ENCODE measurements around the gene RPL10. TPM values are rescaled to one million over a fixed set of nuclear protein-coding genes. Genes with fewer than 3 reads are reported as not detected.

RPL10 gene
- total RNA-seq, 1 donor from 2014 or later, result 1,898 TPM

DNA sequence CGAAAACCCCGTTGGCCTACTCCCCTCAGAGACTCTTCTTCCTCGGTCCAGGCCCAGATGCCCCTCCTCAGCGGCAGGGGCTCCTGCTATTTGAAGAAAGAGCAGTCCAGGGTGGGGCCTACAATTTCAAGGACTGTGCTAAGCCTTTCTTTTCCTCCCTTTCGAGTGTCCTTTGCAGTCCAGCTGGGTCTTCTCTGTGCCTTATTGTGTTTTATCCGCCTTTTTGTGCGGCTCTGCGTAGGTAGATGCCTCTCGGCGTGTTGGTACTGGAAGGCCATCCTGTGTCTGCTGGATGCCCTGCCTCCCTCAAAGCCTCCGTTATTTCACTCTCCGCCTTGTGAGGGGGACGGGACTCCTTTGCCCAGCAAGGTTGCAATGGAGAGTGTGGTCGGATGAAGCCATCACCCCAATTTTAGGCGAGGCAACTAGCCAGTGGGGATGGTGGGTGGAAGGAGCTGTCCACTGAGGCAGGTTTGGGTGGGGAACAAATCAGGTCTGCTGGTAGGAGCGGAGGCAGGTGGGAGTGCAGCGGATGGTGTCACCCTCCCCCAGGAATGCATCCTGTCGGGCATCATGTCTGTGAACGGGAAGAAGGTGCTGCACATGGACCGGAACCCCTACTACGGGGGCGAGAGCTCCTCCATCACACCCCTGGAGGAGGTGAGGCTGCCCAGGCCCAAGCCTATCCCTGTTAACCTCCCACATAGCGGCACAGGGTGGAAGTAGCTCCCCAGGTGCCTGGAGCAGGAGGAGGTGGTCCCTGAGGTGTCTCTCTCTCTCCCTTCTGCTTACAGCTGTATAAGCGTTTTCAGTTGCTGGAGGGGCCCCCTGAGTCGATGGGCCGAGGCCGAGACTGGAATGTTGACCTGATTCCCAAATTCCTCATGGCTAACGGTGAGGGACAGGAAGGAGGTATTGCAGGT is 40.1 kb downstream of the RPL10 start:
- DNase-seq, result no peak
- intact Hi-C loops (cut with micrococcal nuclease), result no loop called here
- ATAC-seq, result no peak

DNA sequence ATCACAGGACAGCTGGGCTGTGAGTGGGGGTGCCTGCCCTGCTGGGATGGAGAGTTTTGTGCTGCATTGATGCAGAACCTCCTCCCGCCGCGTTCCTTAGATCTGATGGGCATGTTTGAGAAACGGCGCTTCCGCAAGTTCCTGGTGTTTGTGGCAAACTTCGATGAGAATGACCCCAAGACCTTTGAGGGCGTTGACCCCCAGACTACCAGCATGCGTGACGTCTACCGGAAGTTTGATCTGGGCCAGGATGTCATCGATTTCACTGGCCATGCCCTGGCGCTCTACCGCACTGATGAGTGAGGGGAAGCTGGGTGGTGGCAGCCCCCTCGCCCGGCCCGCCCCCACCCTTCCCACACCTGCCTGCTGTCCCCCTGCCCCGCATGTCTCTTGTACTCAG is 41.7 kb downstream of the RPL10 start:
- intact Hi-C loops (cut with micrococcal nuclease), result no loop called here

DNA sequence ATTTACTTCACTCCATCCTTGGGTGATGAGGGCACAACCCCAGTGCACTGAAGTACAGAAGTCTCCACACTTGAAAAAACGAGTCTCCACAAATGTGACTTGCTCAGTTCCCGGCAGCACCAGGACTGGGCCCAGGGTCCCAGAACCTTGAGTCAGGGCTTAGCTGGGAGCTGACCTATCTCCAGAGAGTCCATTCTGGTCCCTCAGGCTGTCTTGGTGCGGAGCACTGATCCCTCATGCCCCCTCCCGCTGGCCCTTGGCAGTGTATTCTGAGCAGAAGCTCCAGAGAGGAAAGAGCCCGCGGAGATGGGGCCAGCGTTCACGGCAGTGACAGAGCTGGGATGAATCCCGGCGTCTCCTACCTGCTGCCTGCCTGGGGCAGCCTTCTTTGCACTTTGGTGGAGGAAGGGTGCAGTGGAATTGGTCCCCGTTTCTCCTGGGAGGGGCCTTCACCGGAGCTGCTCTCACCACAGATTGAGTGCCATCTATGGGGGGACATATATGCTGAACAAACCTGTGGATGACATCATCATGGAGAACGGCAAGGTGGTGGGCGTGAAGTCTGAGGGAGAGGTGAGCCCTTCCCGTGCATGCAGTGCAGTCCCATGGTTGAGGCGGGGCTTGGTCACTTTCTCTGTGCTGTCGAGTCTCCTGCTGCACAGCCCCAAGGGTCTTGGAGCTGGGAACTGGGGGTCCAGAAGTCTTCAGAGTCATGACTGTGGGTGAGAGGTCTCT is 42.6 kb downstream of the RPL10 start:
- intact Hi-C loops (cut with micrococcal nuclease), result no loop called here
- DNase-seq (no peak), ATAC-seq (no peak)

More for the DNA sequence above, 41.7 kb downstream of the RPL10 start:
- ATAC-seq (no peak), DNase-seq (no peak)

DNA sequence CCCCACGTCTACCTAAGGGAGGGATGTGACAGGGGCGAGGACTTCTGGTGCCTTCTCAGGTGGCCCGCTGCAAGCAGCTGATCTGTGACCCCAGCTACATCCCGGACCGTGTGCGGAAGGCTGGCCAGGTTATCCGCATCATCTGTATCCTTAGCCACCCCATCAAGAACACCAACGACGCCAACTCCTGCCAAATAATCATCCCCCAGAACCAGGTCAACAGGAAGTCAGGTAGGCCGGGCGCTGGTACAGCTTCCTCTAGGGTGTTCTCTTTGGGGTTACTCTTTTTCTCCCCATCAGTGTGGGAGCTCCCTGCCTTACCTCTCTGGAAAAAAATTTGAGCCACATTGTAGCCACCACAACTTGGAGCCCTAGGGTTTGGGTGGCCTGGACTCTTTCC is 43.4 kb downstream of the RPL10 start:
- no peak for DNase-seq
- intact Hi-C loops (cut with micrococcal nuclease), result no loop called here
- no peak for ATAC-seq

DNA sequence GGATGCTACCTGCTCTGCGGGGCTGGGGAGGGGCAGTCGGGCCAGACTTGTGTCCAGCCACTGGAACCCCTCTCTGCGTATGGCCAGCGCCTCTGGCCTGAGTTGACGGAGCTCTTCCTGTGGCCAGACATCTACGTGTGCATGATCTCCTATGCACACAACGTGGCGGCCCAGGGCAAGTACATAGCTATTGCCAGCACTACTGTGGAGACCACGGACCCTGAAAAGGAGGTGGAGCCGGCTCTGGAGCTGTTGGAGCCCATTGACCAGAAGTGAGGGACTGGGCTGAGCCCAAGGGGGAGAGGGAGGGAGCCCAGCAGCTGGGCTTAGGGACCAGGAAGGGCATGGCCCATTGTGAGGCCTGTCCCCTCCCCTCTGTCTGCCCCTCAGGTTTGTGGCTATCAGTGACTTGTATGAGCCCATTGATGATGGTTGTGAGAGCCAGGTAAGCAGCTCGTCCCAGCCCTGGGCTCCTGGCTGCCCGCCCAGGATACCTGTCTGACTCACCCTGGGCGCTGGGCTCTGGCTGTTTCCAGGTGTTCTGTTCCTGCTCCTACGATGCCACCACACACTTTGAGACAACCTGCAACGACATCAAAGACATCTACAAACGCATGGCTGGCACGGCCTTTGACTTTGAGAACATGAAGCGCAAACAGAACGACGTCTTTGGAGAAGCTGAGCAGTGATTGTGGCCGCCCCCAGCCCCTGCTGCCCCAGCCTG is 44.0 kb downstream of the RPL10 start:
- intact Hi-C loops (cut with micrococcal nuclease), result no loop called here

DNA sequence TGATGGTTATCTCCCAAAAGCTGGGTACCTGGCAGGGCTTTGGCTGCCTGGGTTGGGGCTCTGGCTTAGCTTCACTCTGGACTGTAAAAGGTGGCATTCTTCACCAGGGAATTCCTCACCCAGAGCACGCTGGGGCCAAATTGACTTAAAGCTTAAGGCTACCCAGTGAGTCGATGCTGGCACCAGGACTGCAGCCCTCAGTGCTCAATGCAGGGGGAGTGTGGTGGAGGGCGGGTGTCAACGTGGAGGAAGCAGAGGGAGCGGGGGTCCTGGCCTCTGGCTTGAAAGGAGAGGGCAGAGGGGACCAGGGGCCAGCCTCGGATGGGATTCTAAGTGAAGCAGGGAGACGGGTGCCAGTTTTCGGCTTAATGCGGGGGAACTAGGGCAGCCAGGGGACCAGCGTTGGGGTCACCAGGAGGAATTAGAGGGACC is 45.3 kb downstream of the RPL10 start:
- intact Hi-C loops (cut with micrococcal nuclease), result no loop called here
- no peak for DNase-seq
- peak; percentile 17 for ATAC-seq

More for the DNA sequence above, 44.0 kb downstream of the RPL10 start:
- ATAC-seq, result no peak
- DNase-seq, result no peak

DNA sequence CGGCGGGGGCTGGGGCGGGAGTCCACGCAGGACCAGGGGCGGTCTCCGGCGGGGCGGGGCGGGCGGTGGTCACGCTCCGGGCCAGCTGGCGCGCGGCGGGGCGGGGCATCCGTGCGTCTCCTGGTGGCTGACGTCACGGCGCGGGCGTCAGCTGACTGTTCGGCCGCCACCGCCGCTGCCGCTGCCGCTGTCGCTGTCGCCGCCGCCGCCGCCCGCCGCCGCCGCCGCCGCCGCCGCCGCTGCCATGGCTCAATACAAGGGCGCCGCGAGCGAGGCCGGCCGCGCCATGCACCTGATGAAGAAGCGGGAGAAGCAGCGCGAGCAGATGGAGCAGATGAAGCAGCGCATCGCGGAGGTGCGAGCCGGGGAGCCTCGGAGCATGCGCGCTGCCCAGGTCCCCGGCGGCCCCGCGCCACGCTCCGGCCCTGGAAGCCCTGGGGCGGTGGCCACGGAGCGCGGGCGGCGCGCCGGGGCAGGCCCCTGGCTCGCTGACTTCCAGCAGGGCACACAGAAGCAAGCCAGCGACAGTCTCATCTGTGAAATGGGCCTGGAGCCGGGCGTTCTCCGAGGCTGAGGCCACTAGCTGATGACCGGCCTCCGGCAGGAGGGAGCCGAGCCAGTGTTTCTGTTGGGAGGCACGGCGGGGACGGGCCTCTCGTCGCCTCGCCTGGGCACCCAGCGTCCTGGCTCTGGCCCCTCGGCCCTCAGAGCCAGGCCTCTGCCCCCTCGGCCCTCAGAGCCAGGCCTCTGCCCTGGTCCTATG is 46.0 kb downstream of the RPL10 start, which contains the start of gene FAM50A:
TSS of gene FAM50A (plus strand) at position 150 of the 763 bp plus-strand sequence. CDS start at position 245, 95 bp downstream.
- intact Hi-C loops (cut with micrococcal nuclease), result no loop called here
- ATAC-seq (peak; percentile 92), DNase-seq (peak; percentile 91)

DNA sequence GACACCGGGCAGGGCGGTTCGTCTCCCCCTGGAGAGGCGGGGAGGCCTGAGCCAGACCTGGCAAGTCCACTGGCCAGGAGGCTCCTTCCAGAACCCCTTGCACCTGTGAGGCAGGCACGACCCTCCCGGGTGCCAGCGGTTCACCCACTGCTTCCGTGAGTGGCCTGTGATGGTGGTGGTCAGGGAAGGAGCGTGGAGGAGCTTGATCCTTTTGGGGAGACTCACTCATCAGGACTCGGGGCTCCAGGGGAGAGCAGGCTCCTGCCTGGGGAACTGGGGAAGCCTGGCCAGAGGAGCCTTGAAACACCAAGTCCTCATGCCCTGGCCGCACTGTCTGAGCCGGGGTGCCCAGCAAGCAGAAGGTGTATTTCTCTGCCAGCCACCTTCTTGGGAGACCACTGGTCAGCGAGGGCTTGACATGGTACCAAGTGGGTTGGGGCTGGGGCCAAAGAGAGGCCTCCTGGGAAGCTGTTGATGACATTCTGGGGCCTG is 46.6 kb downstream of the RPL10 start:
- intact Hi-C loops (cut with micrococcal nuclease), result no loop called here
- DNase-seq (no peak), ATAC-seq (no peak)

DNA sequence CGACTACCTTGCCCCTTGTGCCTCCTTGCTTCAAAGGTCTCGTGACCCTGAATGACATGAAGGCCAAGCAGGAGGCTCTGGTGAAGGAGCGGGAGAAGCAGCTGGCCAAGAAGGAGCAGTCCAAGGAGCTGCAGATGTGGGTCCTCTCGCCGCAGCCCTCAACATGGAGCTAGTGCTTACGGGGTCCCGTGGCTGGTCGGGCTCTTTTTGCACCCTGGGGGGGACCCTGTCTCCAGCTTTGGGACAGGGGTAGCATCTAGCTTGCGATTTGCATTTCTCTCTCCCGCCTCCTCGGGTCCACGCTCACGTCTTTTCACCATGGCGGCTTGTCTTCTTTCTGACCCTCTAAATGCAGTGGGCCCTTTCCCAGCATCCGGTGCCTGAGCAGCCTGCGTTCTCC is 47.6 kb downstream of the RPL10 start:
- no peak for ATAC-seq
- intact Hi-C loops (cut with micrococcal nuclease), result no loop called here
- no peak for DNase-seq

DNA sequence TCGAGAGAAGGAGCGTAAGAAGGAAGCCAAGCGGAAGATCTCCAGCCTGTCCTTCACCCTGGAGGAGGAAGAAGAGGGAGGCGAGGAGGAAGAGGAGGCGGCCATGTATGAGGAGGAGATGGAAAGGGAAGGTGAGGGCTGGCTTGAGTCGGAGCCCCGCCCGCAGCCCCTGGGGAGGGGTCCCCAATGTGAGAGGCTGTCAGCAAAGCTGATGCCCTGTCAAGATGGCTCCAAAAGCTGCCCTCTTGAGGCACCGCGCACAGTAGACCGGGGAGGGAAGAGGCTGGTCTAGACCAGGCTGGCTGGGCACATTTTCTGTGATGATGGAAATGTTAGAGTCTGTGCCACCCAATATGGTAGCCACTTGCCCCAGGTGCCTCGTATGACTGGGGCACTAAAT is 48.3 kb downstream of the RPL10 start:
- DNase-seq (no peak), ATAC-seq (no peak)
- intact Hi-C loops (cut with micrococcal nuclease), result no loop called here

DNA sequence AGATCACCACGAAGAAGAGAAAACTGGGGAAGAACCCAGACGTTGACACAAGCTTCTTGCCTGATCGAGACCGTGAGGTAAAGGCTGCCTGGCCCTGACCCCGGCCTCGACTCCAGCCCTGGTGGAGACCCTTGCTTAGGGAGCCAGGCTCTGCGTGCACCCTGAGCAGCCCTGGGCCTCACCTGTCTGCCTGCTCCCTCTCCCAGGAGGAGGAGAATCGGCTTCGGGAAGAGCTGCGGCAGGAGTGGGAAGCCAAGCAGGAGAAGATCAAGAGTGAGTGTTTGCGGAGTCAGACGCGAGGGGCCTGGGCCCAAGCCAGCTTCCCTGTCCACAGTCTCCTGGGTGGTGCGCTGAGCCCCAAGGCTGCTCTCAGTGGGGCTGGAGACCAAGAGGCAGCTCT is 50.3 kb downstream of the RPL10 start:
- ATAC-seq (no peak), DNase-seq (no peak)
- intact Hi-C loops (cut with micrococcal nuclease), result no loop called here

DNA sequence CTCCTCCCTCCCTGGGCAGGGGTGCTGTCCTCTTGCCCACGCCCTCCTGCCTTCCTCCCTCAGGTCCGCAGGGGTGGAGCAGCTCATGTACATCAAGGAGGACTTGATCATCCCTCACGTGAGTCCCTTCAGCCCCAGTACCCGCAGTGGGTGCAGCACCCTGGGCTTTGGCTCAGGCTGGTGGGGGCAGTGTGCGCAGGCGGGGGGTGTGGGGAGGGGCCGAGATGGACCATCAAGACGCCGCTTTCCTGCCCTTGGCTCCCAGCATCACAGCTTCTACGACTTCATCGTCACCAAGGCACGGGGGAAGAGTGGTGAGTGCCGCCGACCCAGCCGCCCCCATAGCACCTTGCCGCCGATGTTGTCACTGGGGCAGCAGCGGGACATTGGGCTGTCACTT is 51.4 kb downstream of the RPL10 start:
- no peak for ATAC-seq
- intact Hi-C loops (cut with micrococcal nuclease), result no loop called here
- DNase-seq, result no peak

DNA sequence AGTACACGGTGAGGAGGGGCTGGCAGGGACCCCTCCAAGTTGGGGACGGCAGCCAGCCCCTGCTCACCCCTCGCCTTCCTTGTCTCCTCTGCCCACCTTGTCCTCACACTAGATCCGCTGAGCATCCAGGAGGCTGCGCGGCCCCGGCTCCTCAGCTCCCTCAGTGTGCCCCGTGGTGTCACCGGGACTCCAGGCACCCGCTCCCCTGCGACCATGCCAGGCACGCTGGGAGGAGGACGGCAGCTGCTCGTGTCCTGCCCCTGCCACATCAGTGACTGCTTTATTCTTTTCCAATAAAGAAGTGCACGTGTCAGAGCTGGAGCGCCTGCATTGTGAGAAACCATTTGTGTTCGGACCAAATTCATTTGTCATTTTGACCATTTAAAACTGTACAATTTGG is 52.1 kb downstream of the RPL10 start:
- DNase-seq (no peak), ATAC-seq (no peak)
- intact Hi-C loops (cut with micrococcal nuclease), result no loop called here

Small RNA genes lying within 50 kb of the gene (microRNA-seq; reads per million reads assigned to microRNA genes)
- not detected for gene MIR6858 (ENCODE audit: borderline number of aligned reads)

Other genes with a start within 250 kb of the RPL10 start
- gene OPN1MW, start 215.8 kb upstream of the RPL10 start, total RNA-seq, result not detected
- not detected for gene OPN1MW2, start 178.6 kb upstream of the RPL10 start, total RNA-seq
- not detected for gene OPN1MW3, start 140.8 kb upstream of the RPL10 start, total RNA-seq
- gene TEX28, start 103.3 kb upstream of the RPL10 start, total RNA-seq, result not detected
- gene TKTL1, start 102.6 kb upstream of the RPL10 start, total RNA-seq, result 18.0 TPM
- gene FLNA, start 23.7 kb upstream of the RPL10 start, total RNA-seq, result 228 TPM
- 51.3 TPM for gene EMD, start 19.1 kb upstream of the RPL10 start, total RNA-seq
- 58.7 TPM for gene DNASE1L1, start 10.9 kb downstream of the RPL10 start, total RNA-seq
- gene TAFAZZIN, start 13.2 kb downstream of the RPL10 start, total RNA-seq, result 38.0 TPM
- gene ATP6AP1, start 30.3 kb downstream of the RPL10 start, total RNA-seq, result 81.0 TPM
- gene GDI1, start 38.8 kb downstream of the RPL10 start, total RNA-seq, result 86.2 TPM
- 48.4 TPM for gene FAM50A, start 45.8 kb downstream of the RPL10 start, total RNA-seq
- gene PLXNA3, start 59.9 kb downstream of the RPL10 start, total RNA-seq, result 22.0 TPM
- 20.7 TPM for gene LAGE3, start 80.9 kb downstream of the RPL10 start, total RNA-seq
- gene UBL4A, start 88.2 kb downstream of the RPL10 start, total RNA-seq, result 58.6 TPM
- gene SLC10A3, start 92.3 kb downstream of the RPL10 start, total RNA-seq, result 12.2 TPM
- 62.5 TPM for gene FAM3A, start 117.9 kb downstream of the RPL10 start, total RNA-seq
- 10.4 TPM for gene G6PD, start 148.5 kb downstream of the RPL10 start, total RNA-seq
- gene IKBKG, start 149.2 kb downstream of the RPL10 start, total RNA-seq, result 15.5 TPM
- gene CTAG1A, start 186.8 kb downstream of the RPL10 start, total RNA-seq, result not detected
- not detected for gene CTAG1B, start 220.9 kb downstream of the RPL10 start, total RNA-seq